Colonic mucosa (tissue), 4 donors: ENCODE results near the gene RP9. TPM values are rescaled to one million over a fixed set of nuclear protein-coding genes. Genes with fewer than 3 reads are reported as not detected.

Experiments used
- DNase-seq: peaks from one replicate; pipeline ENCODE4 v3.0.0-alpha.2; 2020
- H3K27ac ChIP-seq: fragments of 200-600 bp; one replicate; pipeline ENCODE4 v1.8.0; 2021
- H3K27me3 ChIP-seq: fragments of 200-600 bp; one replicate; pipeline ENCODE4 v1.8.0; 2021
- H3K36me3 ChIP-seq: fragments of 200-600 bp; one replicate; pipeline ENCODE4 v1.8.0; 2021
- H3K4me1 ChIP-seq: fragments of 200-600 bp; one replicate; pipeline ENCODE4 v1.8.0; 2021; ENCODE audit warnings: mild to moderate bottlenecking
- H3K4me3 ChIP-seq: fragments of 200-600 bp; one replicate; pipeline ENCODE4 v1.8.0; 2021
- H3K9ac ChIP-seq, 2 donors: one replicate each; pipeline ENCODE4 v1.7.0; 2013; ENCODE audit warnings: control low read depth in 2 of 2, low read depth in 2 of 2, low read length in 2 of 2
- H3K9me3 ChIP-seq: fragments of 200-600 bp; one replicate; pipeline ENCODE4 v1.8.0; 2021
- intact Hi-C: fragments of 100-400 bp; cut with DNase I; formaldehyde crosslinking; loops from one replicate; pipeline ENCODE4 v1.14.1; 2022
- total RNA-seq, 2 donors: library from RNA; stranded (reverse); fragmentation: NEBNext Ultra II Directional in 1 of 2; extraction: Animal tissue kit (Norgen Biotek cat#: 25700) in 1 of 2; gene quantifications; one replicate each; pipeline ENCODE4 v1.2.1, GENCODE V29; 2021
- TF ChIP-seq, protein P1 (sequence below): fragments of 200-600 bp; IDR thresholded peaks from one replicate; pipeline ENCODE4 v1.8.0; 2022; ENCODE audit warnings: antibody characterized with exemption, mild to moderate bottlenecking
- donor health status: healthy.
- donor health status: DM: no; HTN: no; CAD: no.
- donor health status: DM: no; HTN: no; CAD: no.

The RP9 gene
- total RNA-seq, 2 donors from 2014 or later: 9.5 to 10.0 TPM

DNA sequence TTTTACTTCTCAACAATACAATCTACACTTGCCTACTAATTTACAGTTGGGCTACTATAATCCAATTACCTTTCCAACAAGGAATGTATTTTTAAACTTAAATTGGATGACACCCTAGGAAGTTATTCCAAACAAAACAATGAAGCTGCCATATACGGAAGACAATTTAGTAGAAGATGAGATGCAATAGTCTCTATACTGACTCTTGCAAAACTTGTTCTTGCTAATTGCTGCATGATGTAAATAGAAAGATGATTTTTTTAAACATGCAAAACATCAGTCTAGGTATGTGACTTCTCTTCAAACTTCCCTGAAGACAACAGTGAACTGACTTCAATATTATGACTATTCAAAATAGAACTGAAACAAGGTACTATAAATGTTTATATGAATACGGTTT is 64.2 kb downstream of the RP9 start:
- Histone ChIP-seq H3K9me3 (no peaks in the 10 kb centered on the region), H3K4me1 (peaks cover 7% of the 10 kb centered on the region), H3K9ac (no peak overlapping the region), H3K36me3 (no peaks in the 10 kb centered on the region), H3K27me3 (no peaks in the 10 kb centered on the region), H3K4me3 (no peak overlapping the region), H3K27ac (peak overlapping the region; percentile 90)
- intact Hi-C loops: no loop called here
- DNase-seq: no peak
- TF ChIP-seq, protein P1, sequence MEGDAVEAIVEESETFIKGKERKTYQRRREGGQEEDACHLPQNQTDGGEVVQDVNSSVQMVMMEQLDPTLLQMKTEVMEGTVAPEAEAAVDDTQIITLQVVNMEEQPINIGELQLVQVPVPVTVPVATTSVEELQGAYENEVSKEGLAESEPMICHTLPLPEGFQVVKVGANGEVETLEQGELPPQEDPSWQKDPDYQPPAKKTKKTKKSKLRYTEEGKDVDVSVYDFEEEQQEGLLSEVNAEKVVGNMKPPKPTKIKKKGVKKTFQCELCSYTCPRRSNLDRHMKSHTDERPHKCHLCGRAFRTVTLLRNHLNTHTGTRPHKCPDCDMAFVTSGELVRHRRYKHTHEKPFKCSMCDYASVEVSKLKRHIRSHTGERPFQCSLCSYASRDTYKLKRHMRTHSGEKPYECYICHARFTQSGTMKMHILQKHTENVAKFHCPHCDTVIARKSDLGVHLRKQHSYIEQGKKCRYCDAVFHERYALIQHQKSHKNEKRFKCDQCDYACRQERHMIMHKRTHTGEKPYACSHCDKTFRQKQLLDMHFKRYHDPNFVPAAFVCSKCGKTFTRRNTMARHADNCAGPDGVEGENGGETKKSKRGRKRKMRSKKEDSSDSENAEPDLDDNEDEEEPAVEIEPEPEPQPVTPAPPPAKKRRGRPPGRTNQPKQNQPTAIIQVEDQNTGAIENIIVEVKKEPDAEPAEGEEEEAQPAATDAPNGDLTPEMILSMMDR: no peak

Other genes with a start within 250 kb of the RP9 start
- gene KBTBD2, start 217.6 kb downstream of the RP9 start, total RNA-seq: 10 to 100 TPM; 18.2 to 33.0 TPM
- 100 to 1,000 TPM in 1 of 2 donors, 10 to 100 TPM in 1; 73.2 to 115 TPM for gene FKBP9, start 152.0 kb downstream of the RP9 start, total RNA-seq
- 100 to 1,000 TPM in 1 of 2 donors, 10 to 100 TPM in 1; 53.9 to 104 TPM for gene NT5C3A, start 46.6 kb downstream of the RP9 start, total RNA-seq
- 10 to 100 TPM in 1 of 2 donors, 1 to 10 TPM in 1; 9.3 to 10.9 TPM for gene BBS9, start 20.2 kb upstream of the RP9 start, total RNA-seq